MCF 10A (cell line): ENCODE data around the gene CBFA2T3. TPM values are rescaled to one million over a fixed set of nuclear protein-coding genes. Genes with fewer than 3 reads are reported as not detected.

Source experiments
- BruUV-seq: library from RNA; stranded (reverse); fragments of 400-500 nt; replicated peaks from 2 replicates; lab custom pipeline; 2021; lab: Mats Ljungman, UMichigan
- CTCF ChIA-PET: fragments of 300-600 bp; sonication (Branson Sonifier 250); formaldehyde crosslinking; extraction: SDS; loops from one replicate; lab custom pipeline; 2021; ENCODE audit warnings: antibody characterized with exemption, inconsistent platforms; lab: Yijun Ruan, JAX
- POLR2A ChIA-PET: fragments of 300-600, 350-650 bp; sonication (Branson Sonifier 250); formaldehyde crosslinking; extraction: SDS; loops from one replicate; lab custom pipeline; 2020; ENCODE audit warnings: antibody characterized with exemption, inconsistent platforms; lab: Yijun Ruan, JAX
- DNase-seq: peaks from one replicate; pipeline ENCODE4 v3.0.0-alpha.2; 2018; ENCODE audit not compliant: unreplicated experiment
- H3K27ac Mint-ChIP-seq: one replicate; pipeline ENCODE4 v1.8.0; 2022; ENCODE audit warnings: mild to moderate bottlenecking, low read depth, mixed read lengths; ENCODE audit not compliant: unreplicated experiment
- H3K27me3 Mint-ChIP-seq: one replicate; pipeline ENCODE4 v1.8.0; 2022; ENCODE audit warnings: mixed read lengths; ENCODE audit not compliant: insufficient read depth, unreplicated experiment
- H3K36me3 Mint-ChIP-seq: one replicate; pipeline ENCODE4 v1.8.0; 2022; ENCODE audit warnings: mild to moderate bottlenecking, moderate library complexity, mixed read lengths; ENCODE audit not compliant: insufficient read depth, unreplicated experiment
- H3K4me1 Mint-ChIP-seq: one replicate; pipeline ENCODE4 v1.8.0; 2022; ENCODE audit warnings: mixed read lengths; ENCODE audit not compliant: insufficient read depth, unreplicated experiment
- H3K4me3 Mint-ChIP-seq: one replicate; pipeline ENCODE4 v1.8.0; 2022; ENCODE audit warnings: mild to moderate bottlenecking, moderate library complexity, mixed read lengths; ENCODE audit not compliant: unreplicated experiment
- H3K9me3 Mint-ChIP-seq: one replicate; pipeline ENCODE4 v1.8.0; 2022; ENCODE audit warnings: mixed read lengths; ENCODE audit not compliant: unreplicated experiment
- intact Hi-C: fragments of 100-400 bp; cut with micrococcal nuclease; formaldehyde crosslinking; loops from 2 replicates; pipeline ENCODE4 v1.14.1; 2022
- total RNA-seq: library from RNA; stranded (reverse); gene quantifications from 2 replicates; pipeline ENCODE4 v1.2.3, GENCODE V29; 2022
- TF ChIP-seq, protein P1 (sequence below): fragments of 200-600 bp; IDR thresholded peaks from one replicate; pipeline ENCODE4 v1.8.0; 2022; ENCODE audit warnings: antibody characterized with exemption, mild to moderate bottlenecking; ENCODE audit not compliant: unreplicated experiment

Gene CBFA2T3
- total RNA-seq, 1 experiment from 2014 or later, result not detected

DNA sequence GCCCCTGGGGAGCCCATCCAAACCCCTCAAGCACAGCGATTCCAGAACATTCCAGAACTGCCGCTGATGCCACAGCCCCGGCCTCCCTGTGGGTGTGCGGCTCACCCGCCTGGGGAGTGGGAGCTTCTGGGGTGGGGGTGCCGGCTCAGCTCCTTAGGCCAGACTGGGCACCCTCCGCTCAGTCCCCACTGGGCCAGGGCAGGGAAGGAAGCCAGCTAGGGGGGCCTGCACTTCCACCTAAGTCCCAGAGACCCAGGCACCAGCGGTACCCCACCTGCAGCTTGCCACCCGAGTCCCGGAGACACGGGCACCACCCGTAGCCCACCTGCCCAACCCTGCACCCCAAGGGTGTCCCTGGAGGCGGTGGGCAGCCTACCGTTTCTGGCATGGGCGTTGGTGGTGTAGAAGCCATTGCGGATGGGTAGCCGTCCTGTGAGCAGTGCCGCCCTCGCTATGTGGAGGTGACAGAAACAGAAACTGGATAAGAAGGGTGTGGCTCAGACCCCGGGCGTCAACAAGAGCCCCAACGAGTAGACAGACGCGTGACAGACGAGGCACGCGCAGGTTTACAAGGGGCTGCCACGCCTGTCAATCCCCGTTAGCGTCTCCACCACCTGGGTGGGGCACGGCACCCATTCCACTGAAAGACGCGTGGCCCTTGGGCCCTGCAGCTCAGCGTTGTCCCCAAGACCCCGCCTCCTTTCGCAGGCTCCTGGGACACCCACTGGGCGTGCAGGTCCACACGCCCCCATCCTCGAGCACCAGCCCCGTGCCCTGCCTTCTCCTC, 135.3 kb downstream of the CBFA2T3 start:
- ChIA-PET CTCF (interaction anchor here (1.0 kb wide), 1 partner anchor 32 kb away, joined by 3 read pairs; no protein-coding TSS in a partner anchor), POLR2A (no interaction called here)
- Mint-ChIP-seq H3K36me3 (peaks cover 13% of the 10 kb centered on the region), H3K4me1 (no peaks in the 10 kb centered on the region), H3K27me3 (no peaks in the 10 kb centered on the region), H3K4me3 (no peak overlapping the region), H3K9me3 (no peaks in the 10 kb centered on the region), H3K27ac (no peak overlapping the region)
- BruUV-seq, result no TSS peak
- TF ChIP-seq, protein P1, sequence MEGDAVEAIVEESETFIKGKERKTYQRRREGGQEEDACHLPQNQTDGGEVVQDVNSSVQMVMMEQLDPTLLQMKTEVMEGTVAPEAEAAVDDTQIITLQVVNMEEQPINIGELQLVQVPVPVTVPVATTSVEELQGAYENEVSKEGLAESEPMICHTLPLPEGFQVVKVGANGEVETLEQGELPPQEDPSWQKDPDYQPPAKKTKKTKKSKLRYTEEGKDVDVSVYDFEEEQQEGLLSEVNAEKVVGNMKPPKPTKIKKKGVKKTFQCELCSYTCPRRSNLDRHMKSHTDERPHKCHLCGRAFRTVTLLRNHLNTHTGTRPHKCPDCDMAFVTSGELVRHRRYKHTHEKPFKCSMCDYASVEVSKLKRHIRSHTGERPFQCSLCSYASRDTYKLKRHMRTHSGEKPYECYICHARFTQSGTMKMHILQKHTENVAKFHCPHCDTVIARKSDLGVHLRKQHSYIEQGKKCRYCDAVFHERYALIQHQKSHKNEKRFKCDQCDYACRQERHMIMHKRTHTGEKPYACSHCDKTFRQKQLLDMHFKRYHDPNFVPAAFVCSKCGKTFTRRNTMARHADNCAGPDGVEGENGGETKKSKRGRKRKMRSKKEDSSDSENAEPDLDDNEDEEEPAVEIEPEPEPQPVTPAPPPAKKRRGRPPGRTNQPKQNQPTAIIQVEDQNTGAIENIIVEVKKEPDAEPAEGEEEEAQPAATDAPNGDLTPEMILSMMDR, result no peak
- DNase-seq, result no peak
- intact Hi-C loops, result no loop called here

DNA sequence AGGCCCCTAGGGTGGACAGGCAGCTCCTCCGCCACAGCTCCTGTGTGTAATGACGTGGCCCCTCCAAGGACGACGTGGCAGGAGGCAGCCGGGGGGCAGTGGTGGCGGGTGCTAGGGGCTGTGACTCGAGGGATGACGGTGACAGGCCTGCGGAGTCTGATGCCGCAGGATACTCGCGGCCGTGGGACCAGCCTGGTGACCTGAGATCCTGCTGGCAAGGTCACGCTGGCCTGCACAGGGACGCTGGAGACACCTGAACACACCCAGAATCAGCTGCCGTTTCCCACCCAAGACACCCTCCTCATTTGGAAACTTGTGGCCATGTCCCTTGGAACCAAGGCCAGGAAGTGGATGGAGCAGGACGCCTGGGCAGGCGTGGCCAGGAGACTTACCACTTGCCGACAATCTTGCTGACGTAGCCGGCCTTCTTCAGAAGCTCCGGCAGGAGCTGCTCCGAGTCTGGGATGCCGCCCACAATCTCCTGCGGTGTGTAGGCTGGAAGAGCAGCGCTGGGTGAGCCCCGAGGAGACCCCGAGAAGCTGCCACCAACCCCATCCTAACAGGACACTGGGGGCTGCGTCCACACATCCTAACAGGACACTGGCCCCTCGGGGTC, 136.3 kb downstream of the CBFA2T3 start:
- Mint-ChIP-seq H3K36me3 (peaks cover 9% of the 10 kb centered on the region), H3K9me3 (no peaks in the 10 kb centered on the region), H3K27me3 (no peaks in the 10 kb centered on the region), H3K27ac (no peak overlapping the region), H3K4me3 (no peak overlapping the region), H3K4me1 (no peaks in the 10 kb centered on the region)
- CTCF ChIA-PET, result interaction anchor here (1.0 kb wide), 1 partner anchor 31 kb away, joined by 3 read pairs; no protein-coding TSS in a partner anchor
- DNase-seq, result no peak
- no TSS peak for BruUV-seq
- POLR2A ChIA-PET, result interaction anchor here (0.7 kb wide), 1 partner anchor 14 kb away, joined by 3 read pairs; no protein-coding TSS in a partner anchor
- intact Hi-C loops, result no loop called here
- TF ChIP-seq, protein P1, result no peak

DNA sequence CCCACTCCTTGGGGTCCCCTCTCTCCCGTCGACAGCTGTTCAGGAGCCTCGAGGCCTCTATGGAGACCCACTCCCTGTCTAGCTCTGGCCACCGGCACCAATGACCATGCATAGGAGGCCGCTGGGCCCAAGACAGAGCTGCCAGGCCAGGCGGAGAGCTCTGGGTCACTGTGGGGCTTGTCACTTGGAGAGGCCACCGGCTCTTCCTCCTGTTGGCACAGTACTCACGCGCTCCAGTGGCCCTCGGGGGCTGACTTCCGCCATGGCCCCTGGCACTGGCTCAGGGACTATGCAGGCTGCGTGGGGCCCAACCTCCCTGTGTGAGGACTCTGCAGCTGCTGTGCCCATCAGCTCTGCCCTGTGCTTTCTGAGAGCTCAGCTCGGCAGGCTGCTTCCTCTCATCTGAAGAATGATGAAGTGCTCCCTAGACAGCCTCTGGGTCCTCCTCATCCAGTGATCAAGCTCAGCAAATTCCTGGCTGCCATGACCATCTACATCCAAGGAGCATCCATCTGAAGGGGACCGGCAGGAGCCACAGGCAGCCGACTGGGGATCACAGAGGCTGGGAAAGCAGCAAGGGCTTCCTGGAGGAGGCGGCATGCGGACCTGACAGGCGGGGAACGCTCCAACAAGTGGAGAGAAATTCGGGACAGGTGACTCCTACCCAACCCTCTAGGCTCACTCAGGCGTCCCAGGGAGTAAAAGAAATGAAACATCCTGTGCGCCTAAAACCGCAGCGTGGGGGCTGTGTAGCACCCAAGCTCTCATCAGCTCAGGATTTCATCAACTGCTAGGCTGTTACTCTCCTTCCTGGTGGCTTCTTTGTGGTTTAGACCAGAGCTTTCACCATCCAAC, 137.0 kb downstream of the CBFA2T3 start:
- H3K36me3 Mint-ChIP-seq, result peaks cover 6% of the 10 kb centered on the region
- POLR2A ChIA-PET, result interaction anchor here (0.7 kb wide), 1 partner anchor 13 kb away, joined by 3 read pairs; no protein-coding TSS in a partner anchor
- no peak for DNase-seq
- H3K27me3 Mint-ChIP-seq, result no peaks in the 10 kb centered on the region
- no peaks in the 10 kb centered on the region for H3K4me1 Mint-ChIP-seq
- H3K4me3 Mint-ChIP-seq, result no peak overlapping the region
- intact Hi-C loops, result no loop called here
- H3K27ac Mint-ChIP-seq, result no peak overlapping the region
- TF ChIP-seq, protein P1, result no peak
- no TSS peak for BruUV-seq
- no peaks in the 10 kb centered on the region for H3K9me3 Mint-ChIP-seq
- CTCF ChIA-PET, result interaction anchor here (1.0 kb wide), 1 partner anchor 30 kb away, joined by 3 read pairs; no protein-coding TSS in a partner anchor
